NCI-H748 (cell line): ENCODE results near the gene TAC4.
A peak's percentile ranks its signal among the peaks of the same experiment; 100 is the strongest.

ENCODE experiments used
- DNase-seq: peaks from one replicate; lab custom pipeline; 2025; ENCODE audit not compliant: unreplicated experiment; lab: John Stamatoyannopoulos, UW

The TAC4 gene

DNA sequence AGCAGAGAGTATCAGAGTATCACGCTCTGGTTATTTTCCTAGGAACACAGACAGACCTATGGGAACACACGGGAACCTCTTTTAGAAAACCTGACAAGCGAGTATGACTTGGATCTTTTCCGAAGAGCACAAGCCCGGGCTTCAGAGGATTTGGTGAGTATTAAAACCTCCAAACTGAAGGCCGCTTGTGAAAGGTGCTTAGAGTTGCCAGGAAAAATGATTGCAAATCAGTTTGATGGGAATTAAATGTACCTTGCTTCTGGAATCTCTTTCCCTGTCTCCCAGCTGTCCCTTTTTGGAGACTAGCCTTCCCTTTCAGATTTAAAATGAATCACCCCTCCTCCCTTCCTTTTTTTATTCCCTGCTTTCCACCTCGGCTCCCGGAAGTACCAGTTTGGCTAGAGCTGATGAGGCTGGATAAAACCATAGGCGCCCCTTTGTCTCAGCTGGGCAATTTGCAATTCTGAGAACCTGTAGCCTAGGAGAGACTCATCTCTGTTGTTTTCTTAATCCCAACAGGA is 32.0 kb downstream of the TAC4 start:
- no peak for DNase-seq

DNA sequence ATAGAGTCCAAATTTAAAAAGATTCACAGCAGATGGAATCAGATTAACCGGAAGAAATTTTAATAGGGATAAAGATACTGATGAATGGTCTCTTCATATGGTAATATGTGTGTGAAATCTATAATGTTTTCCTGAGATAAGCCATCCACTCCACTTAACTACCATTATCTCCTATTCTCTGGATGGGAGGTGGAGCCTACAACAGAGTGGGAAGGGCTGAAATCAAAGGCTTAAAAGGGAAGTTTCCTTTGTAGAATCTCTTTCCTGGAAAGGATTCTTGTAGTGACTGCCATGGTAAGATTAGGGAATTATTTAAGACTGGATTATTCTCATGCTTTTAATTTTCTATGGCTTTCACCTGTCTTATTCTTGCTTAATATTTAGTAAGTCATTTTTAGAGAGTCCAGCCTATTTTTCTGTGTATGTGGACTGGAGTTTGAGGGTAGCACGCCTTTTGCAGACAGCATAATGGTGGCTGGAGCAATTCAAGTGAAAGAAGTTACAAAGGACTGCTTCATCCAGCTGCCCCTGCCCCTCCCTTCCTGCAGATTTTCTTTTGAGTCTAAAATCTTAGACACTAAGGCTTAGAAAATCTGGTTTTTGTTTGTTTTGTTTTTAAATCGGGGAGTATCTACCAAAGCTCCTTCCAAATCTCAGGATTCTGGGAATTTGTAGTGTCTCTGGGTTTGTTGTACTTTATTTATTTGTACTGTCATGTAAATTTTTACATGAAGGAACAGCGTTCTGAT is 32.9 kb downstream of the TAC4 start:
- no peak for DNase-seq

DNA sequence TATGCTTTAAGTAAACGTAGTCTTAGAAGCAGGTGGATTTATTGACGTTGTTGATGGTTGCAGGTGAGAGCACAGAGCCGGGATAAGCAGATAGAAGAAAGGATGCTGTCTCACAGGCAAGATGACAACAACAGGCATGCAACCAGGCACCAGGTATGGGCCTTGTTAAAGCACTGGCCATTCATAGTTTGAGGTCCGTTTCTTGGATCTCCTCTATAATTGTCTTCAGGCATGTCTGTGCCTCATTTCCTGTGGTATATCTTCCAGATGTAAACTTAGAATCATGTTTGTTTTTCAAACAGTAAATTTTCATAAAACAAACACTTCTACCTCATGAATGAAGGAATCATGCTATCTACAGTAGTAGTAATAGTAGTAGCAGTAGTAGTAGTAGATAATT is 38.8 kb downstream of the TAC4 start:
- no peak for DNase-seq

DNA sequence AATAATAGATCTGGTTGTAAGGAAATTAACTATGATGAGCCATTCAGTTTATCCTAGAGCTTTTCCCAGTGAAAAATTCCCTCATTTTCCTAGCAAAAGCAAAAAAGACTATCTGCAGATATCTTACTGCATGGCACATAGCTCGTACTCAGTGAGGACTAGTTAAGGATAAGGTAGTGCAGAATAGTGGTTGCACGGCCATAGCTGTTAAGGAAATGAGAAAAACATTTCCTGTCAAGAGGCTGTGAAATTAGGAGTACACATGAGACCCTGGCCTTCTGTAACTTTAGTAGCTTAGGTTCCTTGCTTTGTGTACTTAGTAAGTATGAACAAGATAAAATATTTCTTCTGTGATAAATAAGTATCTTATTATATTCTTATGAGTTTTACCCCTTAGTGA is 49.1 kb downstream of the TAC4 start:
- no peak for DNase-seq

DNA sequence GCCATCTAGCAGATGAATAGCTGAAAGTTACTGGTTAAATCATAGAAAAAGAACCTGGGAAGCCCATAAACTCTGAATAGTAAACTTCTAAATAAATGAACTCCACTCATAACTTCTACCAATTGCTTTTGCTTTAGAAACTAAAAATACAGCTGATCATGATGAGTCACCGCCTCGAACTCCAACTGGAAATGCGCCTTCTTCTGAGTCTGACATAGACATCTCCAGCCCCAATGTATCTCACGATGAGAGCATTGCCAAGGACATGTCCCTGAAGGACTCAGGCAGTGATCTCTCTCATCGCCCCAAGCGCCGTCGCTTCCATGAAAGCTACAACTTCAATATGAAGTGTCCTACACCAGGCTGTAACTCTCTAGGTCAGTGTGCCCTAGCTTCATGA is 49.7 kb downstream of the TAC4 start:
- no peak for DNase-seq

DNA sequence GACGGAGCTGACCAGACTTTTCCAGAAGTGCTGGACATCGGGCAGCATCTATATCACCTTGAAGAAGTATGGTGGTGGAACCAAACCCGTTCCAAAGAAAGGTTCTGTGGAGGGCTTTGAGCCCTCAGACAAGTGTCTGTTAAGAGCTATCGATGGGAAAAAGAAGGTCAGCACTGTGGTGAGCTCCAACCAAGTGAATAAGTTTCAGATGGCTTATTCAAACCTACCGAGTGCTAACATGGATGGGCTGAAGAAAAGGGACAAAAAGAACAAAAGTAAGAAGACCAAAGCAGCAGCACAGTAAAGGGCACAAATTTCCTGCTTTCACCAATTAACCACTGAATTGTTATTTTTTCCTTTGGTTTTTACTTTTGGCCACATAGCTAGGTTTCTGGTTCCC is 52.5 kb downstream of the TAC4 start:
- no peak for DNase-seq

DNA sequence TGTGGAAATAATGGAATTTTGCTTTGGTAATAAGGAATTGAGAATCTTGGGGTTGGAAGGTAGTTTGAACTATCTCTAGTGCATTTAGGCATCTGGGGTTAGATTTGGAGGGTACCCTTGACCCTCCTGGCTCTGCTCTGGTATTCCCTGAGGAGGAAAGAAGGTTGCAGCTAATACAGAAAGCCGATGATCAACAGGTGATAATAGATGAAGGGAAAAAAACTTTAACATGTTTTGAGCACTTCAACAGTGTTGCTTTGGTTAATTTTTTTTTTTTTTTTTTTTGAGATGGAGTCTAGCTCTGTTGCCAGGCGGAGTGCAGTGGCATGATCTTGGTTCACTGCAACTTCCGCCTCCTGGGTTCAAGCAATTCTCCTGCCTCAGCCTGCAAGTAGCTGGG is 54.6 kb downstream of the TAC4 start:
- DNase-seq, result no peak

DNA sequence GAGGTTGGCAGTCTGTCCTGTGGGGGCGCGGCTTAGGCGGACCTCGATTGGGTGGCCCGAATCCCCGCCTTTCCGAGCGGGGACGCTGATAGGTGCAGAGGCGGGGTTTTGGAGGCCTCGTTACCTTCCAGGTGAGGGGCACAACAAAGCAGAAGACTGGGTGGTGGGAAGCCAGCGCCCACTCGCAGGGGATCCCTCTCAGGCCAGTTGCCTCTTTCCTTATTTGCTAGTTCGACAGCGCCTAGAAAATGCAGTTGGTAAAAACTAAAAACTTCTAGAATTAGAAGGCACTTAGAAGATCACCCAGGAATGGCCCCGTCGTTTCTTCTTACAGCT is 58.7 kb downstream of the TAC4 start:
- no peak for DNase-seq

DNA sequence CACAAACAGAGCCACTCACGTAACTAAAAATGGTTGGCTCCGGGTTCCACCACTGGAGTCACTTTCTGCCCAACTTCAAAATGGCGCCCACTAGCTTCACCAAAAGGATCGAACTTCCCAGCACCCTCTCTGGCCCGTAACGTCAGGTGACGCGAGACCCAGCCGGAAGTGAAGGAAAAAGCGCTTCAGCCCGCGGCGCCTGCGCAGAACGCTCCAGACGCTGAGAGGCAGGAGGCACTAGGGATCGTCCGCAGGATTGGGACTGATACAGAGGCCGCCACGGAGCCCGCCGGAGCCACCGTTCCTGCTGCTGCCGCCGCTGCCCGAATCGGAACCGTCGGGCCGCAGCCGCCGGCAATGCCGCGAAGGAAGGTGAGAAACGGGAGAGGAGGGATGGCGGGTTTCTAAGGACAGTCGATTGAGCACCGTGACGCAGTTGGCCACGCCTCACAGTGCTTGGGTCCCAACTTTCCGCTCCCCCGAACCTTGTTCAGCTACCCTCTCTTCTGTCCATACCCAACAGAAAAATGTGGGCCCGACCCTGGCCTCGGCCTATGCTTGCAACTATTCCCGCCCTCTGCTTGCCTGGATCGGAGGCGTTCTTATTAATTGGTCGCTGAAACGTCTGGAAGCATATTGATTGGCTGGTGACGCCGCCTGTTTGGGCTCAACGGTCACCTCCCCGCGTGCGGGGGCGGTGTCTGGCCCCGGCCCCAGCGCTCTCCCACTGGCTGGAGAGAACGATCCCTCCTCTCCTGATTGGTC is 59.2 kb downstream of the TAC4 start, which contains the start of gene KAT7:
Gene KAT7, plus strand, starts transcription at position 204 of the 765 bp plus-strand sequence. Its CDS starts 154 bp downstream, at position 358.
- peak; percentile 99 for DNase-seq
